GM18858 (cell line): Measurements from ENCODE around the gene HSF2.
"Not testable (repeated sequence)": the region's sequence is repeated elsewhere in the genome, so short reads cannot be mapped to it uniquely, and the experiment has no call there.

ENCODE experiments used
- ATAC-seq: cut with Tn5 transposase; IDR thresholded peaks from one replicate; pipeline ENCODE4 v1.9.1; 2021; ENCODE audit not compliant: unreplicated experiment

Gene HSF2

DNA sequence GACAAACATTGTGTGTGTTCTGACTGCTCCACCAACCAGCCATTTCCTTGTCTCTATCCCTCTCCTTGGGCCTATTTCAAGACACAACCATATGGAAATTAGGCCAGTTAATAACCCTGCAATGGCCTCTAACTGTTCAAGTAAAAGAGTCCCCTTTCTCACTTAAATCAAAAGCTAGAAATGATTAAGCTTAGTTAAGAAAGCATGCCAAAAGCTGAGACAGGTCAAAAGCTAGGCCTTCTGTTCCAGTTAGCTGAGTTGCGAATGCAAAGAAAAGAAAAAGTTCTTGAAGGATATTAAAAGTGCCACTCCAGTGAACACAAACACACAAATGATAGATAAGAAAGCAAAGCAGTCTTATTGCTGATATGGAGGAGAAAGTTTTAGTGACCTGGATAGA is 49.6 kb downstream of the HSF2 start:
- no peak for ATAC-seq

DNA sequence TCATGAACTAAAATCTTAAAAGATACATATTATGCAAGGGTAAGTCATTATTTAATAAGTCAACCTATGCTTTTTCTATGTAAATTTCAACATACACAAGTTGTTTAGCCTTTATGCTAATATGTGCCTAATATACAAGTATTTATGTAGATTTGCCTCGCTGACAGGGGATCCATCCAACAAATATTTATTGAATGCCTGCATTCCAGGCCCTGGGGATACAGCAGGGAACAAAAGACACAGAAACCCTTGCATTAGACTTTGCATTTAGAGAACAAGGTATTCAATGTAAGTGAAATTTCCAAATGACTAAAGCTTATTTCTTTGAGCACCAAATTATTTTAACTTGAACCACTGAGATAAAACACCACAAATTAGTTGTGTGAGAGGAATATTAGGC is 53.1 kb downstream of the HSF2 start:
- no peak for ATAC-seq

DNA sequence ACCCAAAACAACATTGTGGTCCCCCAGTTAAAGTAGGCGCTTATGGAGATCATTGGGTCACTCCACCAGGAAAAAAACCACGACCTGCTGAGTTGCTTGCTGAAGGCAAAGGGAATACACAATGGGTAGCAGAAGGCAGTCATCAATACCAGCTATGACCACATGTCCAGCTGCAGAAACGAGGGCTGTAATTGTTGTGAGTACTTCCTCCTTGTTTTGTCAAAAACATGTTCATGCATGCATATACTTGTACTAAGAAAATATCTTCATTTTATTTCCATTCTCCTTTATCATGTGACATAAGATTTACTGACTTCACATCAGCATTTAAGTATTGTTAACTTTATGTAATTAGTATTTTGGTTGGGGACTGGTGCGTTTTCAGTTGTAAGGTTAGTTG is 55.2 kb downstream of the HSF2 start:
- no peak for ATAC-seq

DNA sequence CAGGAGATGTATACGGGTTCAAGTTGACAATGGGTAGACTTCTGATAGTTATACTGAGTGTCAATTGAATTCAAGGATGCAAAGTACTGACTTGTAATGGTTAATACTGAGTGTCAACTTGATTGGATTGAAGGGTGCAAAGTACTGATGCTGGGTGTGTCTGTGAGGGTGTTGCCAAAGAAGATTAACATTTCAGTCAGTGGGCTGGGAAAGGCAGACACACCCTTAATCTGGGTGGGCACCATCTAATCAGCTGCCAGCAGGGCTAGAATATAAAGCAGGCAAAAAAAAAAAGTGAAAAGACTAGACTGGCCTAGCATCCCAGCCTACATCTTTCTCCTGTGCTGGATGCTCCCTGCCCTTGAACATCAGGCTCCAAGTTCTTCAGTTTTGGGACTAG is 55.7 kb downstream of the HSF2 start:
- ATAC-seq = not testable (repeated sequence)

DNA sequence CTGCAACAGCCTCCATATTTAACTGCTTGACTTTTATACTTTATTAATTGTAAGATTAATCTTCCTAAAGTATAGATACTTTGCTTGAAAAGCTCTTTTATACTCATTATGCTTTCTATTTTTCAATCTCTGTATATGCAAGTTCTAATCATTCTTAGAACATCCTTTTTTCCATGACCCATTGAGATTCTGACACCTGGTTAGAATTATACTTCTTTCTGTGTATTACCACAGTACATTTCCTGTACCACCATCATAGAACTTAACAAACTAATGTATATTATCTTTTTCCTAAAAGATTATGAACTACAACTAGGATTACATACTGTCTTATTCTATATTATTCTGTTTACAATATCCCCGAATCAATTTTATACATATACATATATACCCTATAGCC is 58.6 kb downstream of the HSF2 start:
- ATAC-seq = no peak

DNA sequence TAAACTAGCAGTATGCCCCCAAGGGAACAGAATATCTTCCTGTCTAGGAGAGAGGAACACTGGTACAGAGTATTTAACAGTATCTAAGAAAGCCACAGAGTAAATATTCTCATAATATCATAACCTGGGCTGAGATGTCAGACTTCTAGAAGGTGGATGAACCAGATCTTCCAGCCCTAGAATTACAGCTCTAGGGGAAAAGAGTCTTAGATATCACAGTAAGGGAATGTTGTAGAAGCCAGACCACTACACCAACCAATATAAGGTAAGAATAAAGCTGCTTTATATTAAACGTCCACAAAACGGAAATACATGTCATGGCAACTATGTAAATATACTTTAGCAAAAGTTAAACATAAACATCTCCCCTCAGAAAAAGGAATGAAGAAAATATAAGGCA is 59.8 kb downstream of the HSF2 start:
- ATAC-seq = no peak

DNA sequence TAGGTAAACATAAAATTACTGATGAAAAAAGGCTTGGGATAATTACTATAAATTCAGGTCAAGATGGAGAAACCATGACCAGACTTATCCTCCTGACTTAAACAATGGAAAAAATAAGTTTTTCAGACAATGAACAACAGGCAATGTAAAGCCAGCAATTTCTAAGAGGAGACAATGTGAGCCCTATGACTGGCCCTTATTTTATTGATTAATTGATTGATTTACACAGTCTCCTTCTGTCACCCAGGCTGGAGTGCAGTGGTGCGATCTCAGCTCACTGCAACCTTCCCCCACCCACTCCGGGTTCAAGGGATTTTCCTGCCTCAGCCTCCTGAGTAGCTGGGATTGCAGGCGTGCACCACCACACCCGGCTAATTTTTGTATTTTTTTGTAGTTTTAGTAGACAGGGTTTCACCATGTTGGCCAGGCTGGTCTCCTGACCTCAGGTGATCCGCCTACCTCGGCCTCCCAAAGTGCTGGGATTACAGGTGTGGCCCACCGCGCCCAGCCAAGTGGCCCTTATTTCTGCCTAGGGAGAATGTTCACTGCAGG is 60.5 kb downstream of the HSF2 start:
- ATAC-seq = not testable (repeated sequence)

DNA sequence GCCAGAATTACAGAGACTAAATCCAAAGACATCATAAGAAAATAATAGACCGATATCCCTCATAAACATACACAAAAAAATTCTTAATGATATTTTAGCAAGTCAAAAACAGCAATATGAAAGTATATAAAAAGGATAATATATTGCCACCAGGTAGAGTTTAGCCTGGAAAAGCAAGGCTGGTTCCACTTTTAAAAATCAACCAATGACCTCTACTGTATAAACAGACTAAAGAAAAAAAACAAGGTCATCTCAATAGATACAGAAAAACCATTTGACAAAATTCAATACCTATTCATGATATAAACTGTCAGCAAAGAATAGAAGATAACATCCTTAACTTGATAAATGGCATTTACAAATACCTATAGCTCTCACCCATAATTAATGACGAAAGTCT is 62.4 kb downstream of the HSF2 start:
- no peak for ATAC-seq

DNA sequence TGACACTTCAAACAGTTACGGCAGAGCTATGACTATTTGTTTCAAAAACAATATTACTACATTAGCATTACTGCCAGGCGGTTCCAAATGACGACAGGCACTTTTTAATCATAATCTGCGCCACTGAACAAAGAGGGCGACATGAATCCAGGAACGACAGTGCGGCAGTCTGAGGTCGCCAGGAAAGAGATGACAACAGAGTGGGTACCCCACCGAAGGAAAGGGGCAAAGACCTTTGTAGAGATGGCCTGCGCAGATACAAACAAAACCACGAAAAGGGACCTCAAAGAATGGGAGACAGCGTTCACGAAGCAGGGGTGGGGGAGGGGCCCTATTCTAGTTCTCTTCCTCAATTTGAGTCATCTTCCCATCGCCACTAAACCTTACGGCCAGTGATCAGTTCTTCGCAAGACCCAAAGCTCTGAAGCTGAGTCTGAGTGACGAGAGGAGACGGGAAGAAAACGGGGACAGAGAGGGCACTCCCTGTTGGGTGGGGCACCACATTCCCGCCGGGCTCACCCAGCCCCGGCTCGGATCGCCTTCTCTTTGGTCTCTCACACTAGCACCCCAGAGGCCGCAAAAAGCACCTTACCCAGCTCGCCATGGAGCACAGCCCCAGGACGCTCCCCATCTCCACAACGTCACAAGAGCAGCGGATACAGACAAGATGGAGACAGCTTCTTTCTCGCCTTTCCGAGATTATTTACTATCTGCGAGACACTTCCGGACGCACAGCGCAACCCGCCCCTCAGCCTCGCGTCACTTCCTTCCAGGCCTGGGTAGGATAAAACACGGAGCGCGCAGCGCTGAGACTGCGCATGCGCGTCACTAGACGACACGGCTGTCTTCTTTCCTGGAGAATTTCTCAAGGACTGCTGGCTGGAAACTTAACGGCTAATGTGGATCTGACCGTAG is 71.9 kb downstream of the HSF2 start, which contains the start of gene SERINC1:
TSS of gene SERINC1 (minus strand) at position 701 of the 915 bp plus-strand sequence. CDS start at position 631, 70 bp downstream.
- ATAC-seq = peak; percentile 97

DNA sequence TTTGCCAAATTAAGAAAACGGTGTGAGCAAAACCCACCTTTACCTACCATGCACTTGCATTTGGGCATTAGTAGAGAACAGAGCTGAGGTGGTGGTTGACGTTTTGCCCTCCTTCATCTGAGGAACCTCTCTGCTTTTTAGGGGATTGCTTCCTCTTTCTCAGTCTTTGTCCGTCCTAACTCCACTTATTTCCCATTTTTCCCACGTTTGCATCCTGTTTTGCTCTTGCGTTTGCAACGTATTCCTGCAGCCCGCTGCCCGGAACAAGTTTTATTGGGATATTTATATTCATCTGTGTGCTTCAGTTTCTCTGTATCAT is 72.5 kb downstream of the HSF2 start:
- ATAC-seq = peak; percentile 33

DNA sequence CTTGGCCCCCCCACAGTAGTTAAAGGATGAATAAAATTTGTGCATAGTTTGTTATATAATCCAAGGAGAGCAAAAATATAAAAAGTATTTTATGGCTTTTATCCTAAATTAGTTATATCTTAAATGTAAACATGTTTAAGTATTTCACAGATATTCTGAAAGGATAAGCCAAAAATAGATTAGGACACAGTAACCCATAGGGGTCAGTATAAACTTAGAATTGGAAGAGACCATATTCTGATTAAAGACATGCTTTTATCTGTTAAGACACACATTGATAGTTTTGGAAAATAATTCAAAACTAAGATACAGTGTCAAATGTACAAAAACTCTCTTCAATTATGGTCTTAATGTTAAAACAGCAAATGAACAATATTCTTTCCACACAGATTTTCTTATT is 76.7 kb downstream of the HSF2 start:
- no peak for ATAC-seq

DNA sequence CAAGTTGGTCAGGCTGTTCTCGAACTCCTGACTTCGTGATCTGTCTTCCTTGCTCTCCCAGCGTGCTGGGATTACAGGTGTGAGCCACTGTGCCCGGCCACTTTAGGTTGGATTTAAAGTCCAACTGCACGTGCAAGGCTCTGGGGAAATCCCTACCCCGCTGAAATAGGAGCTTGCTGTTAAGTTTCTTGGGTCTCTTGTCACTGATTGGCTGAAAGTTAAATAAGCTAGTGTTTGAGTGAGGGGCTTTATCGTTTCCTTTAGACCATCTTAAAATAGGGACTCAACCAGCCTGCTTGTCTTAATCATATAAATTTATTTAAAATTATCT is 83.3 kb downstream of the HSF2 start:
- ATAC-seq = no peak
